Loucy (cell line): Measurements from ENCODE around the gene ARMH4.

Experiments
- H2AFZ ChIP-seq: fragments of 200-600 bp; sonication (generic); 2 replicates; pipeline ENCODE4 v1.6.0; 2016; ENCODE audit warnings: antibody characterized with exemption, mild to moderate bottlenecking, low read length, moderate library complexity
- H3F3A ChIP-seq: fragments of 200-600 bp; 2 replicates; pipeline ENCODE4 v1.6.0; 2016; ENCODE audit warnings: antibody characterized with exemption, low read depth, mild to moderate bottlenecking
- H3K27me3 ChIP-seq: fragments of 200-600 bp; sonication (generic); 2 replicates; pipeline ENCODE4 v1.6.1; 2014; ENCODE audit warnings: low read length, mild to moderate bottlenecking; ENCODE audit not compliant: insufficient read depth, poor library complexity, severe bottlenecking
- H3K36me3 ChIP-seq: fragments of 200-600 bp; sonication (generic); 2 replicates; pipeline ENCODE4 v1.6.1; 2016; ENCODE audit warnings: low read length; ENCODE audit not compliant: insufficient read depth
- H3K4me1 ChIP-seq: fragments of 200-600 bp; sonication (generic); 2 replicates; pipeline ENCODE4 v1.5.1; 2014; ENCODE audit warnings: low read length, mild to moderate bottlenecking; ENCODE audit not compliant: insufficient read depth, poor library complexity, severe bottlenecking
- H3K4me2 ChIP-seq: fragments of 200-600 bp; sonication (generic); 2 replicates; pipeline ENCODE4 v1.6.0; 2014; ENCODE audit warnings: antibody characterized with exemption, low read length, low read depth, mild to moderate bottlenecking; ENCODE audit not compliant: poor library complexity, severe bottlenecking
- H3K4me3 ChIP-seq: fragments of 200-600 bp; sonication (generic); 2 replicates; pipeline ENCODE4 v1.5.1; 2014; ENCODE audit warnings: low read length, mild to moderate bottlenecking, mixed read lengths; ENCODE audit not compliant: poor library complexity, severe bottlenecking
- H3K79me2 ChIP-seq: fragments of 200-600 bp; sonication (generic); 2 replicates; pipeline ENCODE4 v1.6.1; 2014; ENCODE audit warnings: low read length; ENCODE audit not compliant: insufficient read depth
- H3K9ac ChIP-seq: fragments of 200-600 bp; sonication (generic); 2 replicates; pipeline ENCODE4 v1.6.0; 2014; ENCODE audit warnings: mild to moderate bottlenecking, low read depth, low read length, moderate library complexity; ENCODE audit not compliant: poor library complexity, severe bottlenecking
- H3K9me2 ChIP-seq: fragments of 200-600 bp; sonication (generic); replicated peaks from 2 replicates; pipeline ENCODE4 v1.6.1; 2016; ENCODE audit warnings: low read depth, low read length, mixed read lengths
- H3K9me3 ChIP-seq: fragments of 200-600 bp; sonication (generic); 2 replicates; pipeline ENCODE4 v1.6.1; 2014; ENCODE audit warnings: mild to moderate bottlenecking, antibody characterized with exemption, low read length, low read depth; ENCODE audit not compliant: insufficient read depth
- H4K20me1 ChIP-seq: fragments of 200-600 bp; sonication (generic); 2 replicates; pipeline ENCODE4 v1.6.0; 2014; ENCODE audit warnings: antibody characterized with exemption, low read length, mild to moderate bottlenecking; ENCODE audit not compliant: insufficient read depth, poor library complexity, severe bottlenecking
- EZH2phosphoT487 ChIP-seq: fragments of 200-600 bp; IDR thresholded peaks from 2 replicates; pipeline ENCODE4 v1.6.1; 2018; ENCODE audit warnings: antibody characterized with exemption, mild to moderate bottlenecking, moderate library complexity, borderline replicate concordance
- TF ChIP-seq, protein P1 (sequence below): fragments of 200-600 bp; sonication (generic); conservative IDR thresholded peaks from 2 replicates; pipeline ENCODE4 v1.5.1; 2014; ENCODE audit warnings: mild to moderate bottlenecking, antibody characterized with exemption, low read length

ARMH4 gene

GRCh38 chr14:57987051-57987450, 165.0 kb downstream of the ARMH4 start:
- Histone ChIP-seq H3K79me2 (no peaks in the 10 kb centered on the region), H3K9me3 (no peaks in the 10 kb centered on the region), H4K20me1 (no peaks in the 10 kb centered on the region), H3F3A (no peaks in the 10 kb centered on the region), H3K4me2 (no peak overlapping the region), H3K36me3 (no peaks in the 10 kb centered on the region), H3K4me3 (no peak overlapping the region), H2AFZ (no peak overlapping the region), H3K9ac (no peak overlapping the region), H3K27me3 (no peaks in the 10 kb centered on the region), H3K9me2 (no peaks in the 10 kb centered on the region), H3K4me1 (no peaks in the 10 kb centered on the region)
- TF ChIP-seq, protein P1, sequence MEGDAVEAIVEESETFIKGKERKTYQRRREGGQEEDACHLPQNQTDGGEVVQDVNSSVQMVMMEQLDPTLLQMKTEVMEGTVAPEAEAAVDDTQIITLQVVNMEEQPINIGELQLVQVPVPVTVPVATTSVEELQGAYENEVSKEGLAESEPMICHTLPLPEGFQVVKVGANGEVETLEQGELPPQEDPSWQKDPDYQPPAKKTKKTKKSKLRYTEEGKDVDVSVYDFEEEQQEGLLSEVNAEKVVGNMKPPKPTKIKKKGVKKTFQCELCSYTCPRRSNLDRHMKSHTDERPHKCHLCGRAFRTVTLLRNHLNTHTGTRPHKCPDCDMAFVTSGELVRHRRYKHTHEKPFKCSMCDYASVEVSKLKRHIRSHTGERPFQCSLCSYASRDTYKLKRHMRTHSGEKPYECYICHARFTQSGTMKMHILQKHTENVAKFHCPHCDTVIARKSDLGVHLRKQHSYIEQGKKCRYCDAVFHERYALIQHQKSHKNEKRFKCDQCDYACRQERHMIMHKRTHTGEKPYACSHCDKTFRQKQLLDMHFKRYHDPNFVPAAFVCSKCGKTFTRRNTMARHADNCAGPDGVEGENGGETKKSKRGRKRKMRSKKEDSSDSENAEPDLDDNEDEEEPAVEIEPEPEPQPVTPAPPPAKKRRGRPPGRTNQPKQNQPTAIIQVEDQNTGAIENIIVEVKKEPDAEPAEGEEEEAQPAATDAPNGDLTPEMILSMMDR: no peak

GRCh38 chr14:57982804-57983634, 169.0 kb downstream of the ARMH4 start:
- no peaks in the 10 kb centered on the region for H3K9me2 ChIP-seq
- H3K36me3 ChIP-seq: no peaks in the 10 kb centered on the region
- no peak overlapping the region for H2AFZ ChIP-seq
- no peak for TF ChIP-seq EZH2phosphoT487
- TF ChIP-seq, protein P1: no peak
- H3K79me2 ChIP-seq: no peaks in the 10 kb centered on the region
- no peaks in the 10 kb centered on the region for H3K27me3 ChIP-seq
- H3K4me3 ChIP-seq: no peak overlapping the region
- H3K9ac ChIP-seq: no peak overlapping the region
- no peaks in the 10 kb centered on the region for H4K20me1 ChIP-seq
- H3F3A ChIP-seq: no peaks in the 10 kb centered on the region
- no peaks in the 10 kb centered on the region for H3K4me1 ChIP-seq
- H3K9me3 ChIP-seq: no peaks in the 10 kb centered on the region
- no peak overlapping the region for H3K4me2 ChIP-seq

GRCh38 chr14:57981817-57982560, 170.0 kb downstream of the ARMH4 start:
- no peaks in the 10 kb centered on the region for H3K4me1 ChIP-seq
- no peaks in the 10 kb centered on the region for H3K9me2 ChIP-seq
- no peaks in the 10 kb centered on the region for H4K20me1 ChIP-seq
- H3K27me3 ChIP-seq: no peaks in the 10 kb centered on the region
- no peak overlapping the region for H3K9ac ChIP-seq
- H3K4me3 ChIP-seq: no peak overlapping the region
- H3K9me3 ChIP-seq: no peaks in the 10 kb centered on the region
- H3K36me3 ChIP-seq: no peaks in the 10 kb centered on the region
- no peaks in the 10 kb centered on the region for H3F3A ChIP-seq
- TF ChIP-seq, protein P1: no peak
- no peak for TF ChIP-seq EZH2phosphoT487
- H2AFZ ChIP-seq: no peak overlapping the region
- no peaks in the 10 kb centered on the region for H3K79me2 ChIP-seq
- no peak overlapping the region for H3K4me2 ChIP-seq
